H9 (cell line): Measurements from ENCODE around the gene MGRN1. TPM values are rescaled to one million over a fixed set of nuclear protein-coding genes. Genes with fewer than 3 reads are reported as not detected.

ENCODE experiments used
- DNase-seq: peaks from one replicate; pipeline ENCODE4 v3.0.0-alpha.2; 2017
- H2AFZ ChIP-seq: one replicate; pipeline ENCODE4 v1.6.1; 2013; ENCODE audit warnings: mild to moderate bottlenecking, low read length, control low read depth, moderate library complexity
- H2AK5ac ChIP-seq: 2 replicates; pipeline ENCODE4 v1.6.1; 2013; ENCODE audit warnings: low read length, control low read depth, mixed read lengths; ENCODE audit not compliant: insufficient read length
- H2BK120ac ChIP-seq: one replicate; pipeline ENCODE4 v1.6.1; 2013; ENCODE audit warnings: low read depth, mild to moderate bottlenecking, low read length, control low read depth, inconsistent platforms; ENCODE audit not compliant: poor library complexity, severe bottlenecking
- H2BK12ac ChIP-seq: 2 replicates; pipeline ENCODE4 v1.6.1; 2013; ENCODE audit warnings: low read length, control low read depth, mixed read lengths, low read depth; ENCODE audit not compliant: insufficient read length
- H2BK15ac ChIP-seq: 2 replicates; pipeline ENCODE4 v1.6.1; 2013; ENCODE audit warnings: low read depth, low read length, control low read depth
- H2BK20ac ChIP-seq: one replicate; pipeline ENCODE4 v1.6.1; 2013; ENCODE audit warnings: low read depth, mild to moderate bottlenecking, low read length, control low read depth, inconsistent platforms; ENCODE audit not compliant: poor library complexity, severe bottlenecking
- H2BK5ac ChIP-seq: 2 replicates; pipeline ENCODE4 v1.6.1; 2013; ENCODE audit warnings: low read length, control low read depth, mixed read lengths; ENCODE audit not compliant: insufficient read length
- H3K14ac ChIP-seq: 2 replicates; pipeline ENCODE4 v1.6.1; 2013; ENCODE audit warnings: low read length, control low read depth; ENCODE audit not compliant: insufficient read depth
- H3K18ac ChIP-seq: 2 replicates; pipeline ENCODE4 v1.6.1; 2013; ENCODE audit warnings: low read depth, mild to moderate bottlenecking, mixed read lengths, low read length, control low read depth; ENCODE audit not compliant: insufficient read length
- H3K23ac ChIP-seq: 2 replicates; pipeline ENCODE4 v1.6.1; 2013; ENCODE audit warnings: low read length, control low read depth, mixed read lengths, low read depth; ENCODE audit not compliant: insufficient read length
- H3K23me2 ChIP-seq: 2 replicates; pipeline ENCODE4 v1.6.1; 2013; ENCODE audit warnings: low read depth, mild to moderate bottlenecking, mixed read lengths, low read length, control low read depth; ENCODE audit not compliant: insufficient read length, poor library complexity, severe bottlenecking
- H3K27ac ChIP-seq: 2 replicates; pipeline ENCODE4 v1.5.1; 2013; ENCODE audit warnings: low read length, control low read depth, mixed read lengths, low read depth; ENCODE audit not compliant: insufficient read length
- H3K27me3 ChIP-seq: 2 replicates; pipeline ENCODE4 v1.6.1; 2013; ENCODE audit warnings: low read length, control low read depth, inconsistent platforms; ENCODE audit not compliant: insufficient read depth
- H3K4ac ChIP-seq: 2 replicates; pipeline ENCODE4 v1.6.1; 2013; ENCODE audit warnings: low read depth, mild to moderate bottlenecking, control low read depth, inconsistent platforms, low read length, moderate library complexity
- H3K4me1 ChIP-seq: 2 replicates; pipeline ENCODE4 v1.6.1; 2013; ENCODE audit warnings: low read length, control low read depth, inconsistent platforms; ENCODE audit not compliant: insufficient read depth
- H3K4me2 ChIP-seq: 2 replicates; pipeline ENCODE4 v1.6.1; 2013; ENCODE audit warnings: low read length, control low read depth, mixed read lengths; ENCODE audit not compliant: insufficient read length, insufficient read depth
- H3K56ac ChIP-seq: 2 replicates; pipeline ENCODE4 v1.6.1; 2013; ENCODE audit warnings: low read depth, mild to moderate bottlenecking, mixed read lengths, low read length, control low read depth; ENCODE audit not compliant: insufficient read length
- H3K79me1 ChIP-seq: 2 replicates; pipeline ENCODE4 v1.6.1; 2013; ENCODE audit warnings: low read depth, mild to moderate bottlenecking, moderate library complexity, low read length, control low read depth, inconsistent platforms; ENCODE audit not compliant: insufficient read depth, poor library complexity, severe bottlenecking
- H3K79me2 ChIP-seq: 2 replicates; pipeline ENCODE4 v1.6.1; 2013; ENCODE audit warnings: low read length, control low read depth, inconsistent platforms; ENCODE audit not compliant: insufficient read depth
- H3K9ac ChIP-seq: 2 replicates; pipeline ENCODE4 v1.6.1; 2013; ENCODE audit warnings: low read length, control low read depth, mixed read lengths; ENCODE audit not compliant: insufficient read length; ENCODE audit errors: extremely low read depth
- H3K9me3 ChIP-seq: one replicate; pipeline ENCODE4 v1.6.1; 2013; ENCODE audit warnings: low read depth, low read length, inconsistent platforms; ENCODE audit not compliant: control insufficient read depth
- H3T11ph ChIP-seq: one replicate; pipeline ENCODE4 v1.6.1; 2013; ENCODE audit warnings: mild to moderate bottlenecking, low read length, control low read depth, inconsistent platforms
- H4K20me1 ChIP-seq: one replicate; pipeline ENCODE4 v1.6.1; 2013; ENCODE audit not compliant: control insufficient read depth, insufficient read length, insufficient read depth
- H4K5ac ChIP-seq: 2 replicates; pipeline ENCODE4 v1.6.1; 2013; ENCODE audit warnings: low read depth, mild to moderate bottlenecking, mixed read lengths, low read length, control low read depth; ENCODE audit not compliant: insufficient read length
- H4K8ac ChIP-seq: replicated peaks from 2 replicates; pipeline ENCODE4 v1.6.1; 2013; ENCODE audit warnings: low read length, control low read depth, mixed read lengths, low read depth; ENCODE audit not compliant: insufficient read length
- H4K91ac ChIP-seq: 2 replicates; pipeline ENCODE4 v1.6.1; 2013; ENCODE audit warnings: low read depth, mild to moderate bottlenecking, moderate library complexity, mixed read lengths, low read length, control low read depth; ENCODE audit not compliant: insufficient read length
- H3K27ac Mint-ChIP-seq, 3 experiments: 2 replicates in 2 of 3; 3 replicates in 1 of 3; pipeline ENCODE4 v1.8.0; 2020 to 2021; ENCODE audit warnings: mixed read lengths in 3 of 3, mild to moderate bottlenecking in 1 of 3, moderate library complexity in 1 of 3
- H3K27me3 Mint-ChIP-seq: 2 replicates; pipeline ENCODE4 v1.8.0; 2021; ENCODE audit warnings: low read depth, mild to moderate bottlenecking, moderate library complexity, mixed read lengths
- H3K36me3 Mint-ChIP-seq, 3 experiments: 2 replicates in 2 of 3; 3 replicates in 1 of 3; pipeline ENCODE4 v1.8.0; 2020 to 2021; ENCODE audit warnings: low read depth in 3 of 3, mixed read lengths in 3 of 3; ENCODE audit not compliant: insufficient read depth in 1 of 3
- H3K4me1 Mint-ChIP-seq, 2 experiments: 2 replicates each; pipeline ENCODE4 v1.8.0; 2020; ENCODE audit warnings: mixed read lengths in 2 of 2
- H3K4me3 Mint-ChIP-seq, 2 experiments: 2 replicates in 1 of 2; 3 replicates in 1 of 2; pipeline ENCODE4 v1.8.0; 2020 to 2021; ENCODE audit warnings: mild to moderate bottlenecking in 2 of 2, mixed read lengths in 2 of 2, moderate library complexity in 1 of 2
- H3K9me3 Mint-ChIP-seq, 2 experiments: 2 replicates in 1 of 2; 3 replicates in 1 of 2; pipeline ENCODE4 v1.8.0; 2020; ENCODE audit warnings: mild to moderate bottlenecking in 2 of 2, mixed read lengths in 2 of 2, moderate library complexity in 1 of 2
- WGBS: extraction: QIAGEN DNeasy Blood & Tissue Kit; methylation state at CpG from one replicate; pipeline ENCODE4 v1.1.7; 2013; ENCODE audit warnings: missing lambda C conversion rate, low lambda C conversion rate, mixed read lengths; ENCODE audit not compliant: insufficient read length; ENCODE audit errors: extremely low coverage; 5-methylcytosine and 5-hydroxymethylcytosine counted together
- total RNA-seq: library from RNA; stranded (reverse); gene quantifications from 2 replicates; pipeline ENCODE4 v1.2.1, GENCODE V29; 2021
- TF ChIP-seq, protein P1 (sequence below): fragments of 200-600 bp; sonication (generic); conservative IDR thresholded peaks from 3 replicates; pipeline ENCODE4 v1.8.0; 2021; ENCODE audit warnings: antibody characterized with exemption, mild to moderate bottlenecking

MGRN1 gene
- total RNA-seq, 1 experiment from 2014 or later = 91.6 TPM

DNA sequence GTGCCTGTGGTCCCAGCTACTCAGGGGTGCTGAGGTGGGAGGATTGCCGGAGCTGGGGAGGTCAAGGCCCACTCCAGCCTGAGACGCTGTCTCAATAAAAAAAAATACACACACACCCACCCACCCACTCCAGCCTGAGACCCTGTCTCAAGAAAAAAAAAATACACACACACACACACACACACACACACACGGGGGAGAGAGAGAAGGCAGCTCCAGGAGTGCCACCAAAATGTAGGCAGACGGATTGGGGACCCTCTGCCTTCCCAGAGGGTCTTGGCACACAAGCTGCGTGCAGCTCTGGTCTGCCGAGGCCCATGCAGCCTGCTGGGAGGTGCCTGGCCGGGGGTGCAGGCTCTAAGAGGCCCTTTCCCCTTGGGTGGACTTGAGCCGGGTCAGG is 62.8 kb downstream of the MGRN1 start:
- H3K9me3 Mint-ChIP-seq = no peaks in the 10 kb centered on the region
- Histone ChIP-seq H4K5ac (no peak overlapping the region), H3K27me3 (no peaks in the 10 kb centered on the region), H4K8ac (no peak overlapping the region), H2BK20ac (no peak overlapping the region), H3K27ac (no peak overlapping the region), H3K4me1 (no peaks in the 10 kb centered on the region), H3K79me1 (no peaks in the 10 kb centered on the region), H3K79me2 (no peaks in the 10 kb centered on the region), H2AFZ (no peak overlapping the region), H3K23me2 (no peaks in the 10 kb centered on the region), H3K23ac (no peak overlapping the region), H3K18ac (no peak overlapping the region), H3K9me3 (no peaks in the 10 kb centered on the region), H3K4ac (no peak overlapping the region), H2BK5ac (no peak overlapping the region), H3K56ac (no peak overlapping the region), H2BK120ac (no peak overlapping the region), H2BK15ac (no peak overlapping the region), H2BK12ac (no peak overlapping the region), H3K9ac (no peak overlapping the region), H4K91ac (no peak overlapping the region), H3T11ph (no peak overlapping the region), H3K4me2 (no peak overlapping the region), H2AK5ac (no peak overlapping the region), H4K20me1 (no peaks in the 10 kb centered on the region), H3K14ac (no peak overlapping the region)
- DNase-seq = no peak
- WGBS = no CpG with 5 or more reads among the region's 8 CpGs
- H3K4me1 Mint-ChIP-seq = peaks cover 1 to 3% of the 10 kb centered on the region in 2 experiments; a peak in 2 of 4 replicates
- TF ChIP-seq, protein P1, sequence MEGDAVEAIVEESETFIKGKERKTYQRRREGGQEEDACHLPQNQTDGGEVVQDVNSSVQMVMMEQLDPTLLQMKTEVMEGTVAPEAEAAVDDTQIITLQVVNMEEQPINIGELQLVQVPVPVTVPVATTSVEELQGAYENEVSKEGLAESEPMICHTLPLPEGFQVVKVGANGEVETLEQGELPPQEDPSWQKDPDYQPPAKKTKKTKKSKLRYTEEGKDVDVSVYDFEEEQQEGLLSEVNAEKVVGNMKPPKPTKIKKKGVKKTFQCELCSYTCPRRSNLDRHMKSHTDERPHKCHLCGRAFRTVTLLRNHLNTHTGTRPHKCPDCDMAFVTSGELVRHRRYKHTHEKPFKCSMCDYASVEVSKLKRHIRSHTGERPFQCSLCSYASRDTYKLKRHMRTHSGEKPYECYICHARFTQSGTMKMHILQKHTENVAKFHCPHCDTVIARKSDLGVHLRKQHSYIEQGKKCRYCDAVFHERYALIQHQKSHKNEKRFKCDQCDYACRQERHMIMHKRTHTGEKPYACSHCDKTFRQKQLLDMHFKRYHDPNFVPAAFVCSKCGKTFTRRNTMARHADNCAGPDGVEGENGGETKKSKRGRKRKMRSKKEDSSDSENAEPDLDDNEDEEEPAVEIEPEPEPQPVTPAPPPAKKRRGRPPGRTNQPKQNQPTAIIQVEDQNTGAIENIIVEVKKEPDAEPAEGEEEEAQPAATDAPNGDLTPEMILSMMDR = no peak
- H3K27me3 Mint-ChIP-seq = no peaks in the 10 kb centered on the region
- peaks cover 3 to 31% (median 30%) of the 10 kb centered on the region in 3 experiments; a peak in 6 of 7 replicates for H3K36me3 Mint-ChIP-seq
- H3K27ac Mint-ChIP-seq = peak overlapping the region in 1 of 3 experiments; percentile 76; a peak in 2 of 7 replicates
- H3K4me3 Mint-ChIP-seq = no peak overlapping the region
